ENCODE data around the gene DNAH8. TPM values are rescaled to one million over a fixed set of nuclear protein-coding genes. Genes with fewer than 3 reads are reported as not detected.

DNAH8 gene
- total and polyA plus RNA-seq, 7 donors = under 0.01 to 0.22 TPM; not detected in 5

DNA sequence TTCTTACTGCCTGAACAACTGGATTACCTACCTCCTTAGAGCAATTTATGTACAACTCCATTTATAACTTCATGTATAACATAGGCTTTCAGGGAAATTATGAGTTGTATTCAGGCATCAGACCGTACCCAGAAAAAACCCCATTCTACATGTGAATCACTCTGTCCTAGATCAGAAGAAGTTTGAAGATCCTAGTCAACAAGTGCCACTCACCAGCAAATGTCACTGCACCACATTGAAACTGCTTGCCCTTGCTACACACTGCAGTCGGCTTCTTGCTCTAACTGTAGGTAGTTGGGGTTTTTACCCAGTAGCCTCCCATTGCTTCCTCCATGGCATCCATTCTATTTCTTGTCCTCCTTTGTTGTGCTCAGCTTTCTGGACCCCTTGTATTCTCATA, 132.4 kb downstream of the DNAH8 start:
- no peaks in the 10 kb centered on the region for H3K4me1 ChIP-seq
- H3K27me3 ChIP-seq = no peaks in the 10 kb centered on the region
- no peaks in the 10 kb centered on the region for H3K9me3 ChIP-seq
- intact Hi-C loops (cut with DNase I) = no loop called here
- H3K36me3 ChIP-seq = no peaks in the 10 kb centered on the region
- 81 to 92% methylated on average over 2 of the region's 2 CpGs for WGBS, 2 donors
- H3K4me3 ChIP-seq = no peak overlapping the region
- TF ChIP-seq EP300 (IDR thresholded peaks at IDR 0.05) = no peak
- TF ChIP-seq POLR2AphosphoS5 (IDR thresholded peaks at IDR 0.05) = no peak
- TF ChIP-seq, protein P1, sequence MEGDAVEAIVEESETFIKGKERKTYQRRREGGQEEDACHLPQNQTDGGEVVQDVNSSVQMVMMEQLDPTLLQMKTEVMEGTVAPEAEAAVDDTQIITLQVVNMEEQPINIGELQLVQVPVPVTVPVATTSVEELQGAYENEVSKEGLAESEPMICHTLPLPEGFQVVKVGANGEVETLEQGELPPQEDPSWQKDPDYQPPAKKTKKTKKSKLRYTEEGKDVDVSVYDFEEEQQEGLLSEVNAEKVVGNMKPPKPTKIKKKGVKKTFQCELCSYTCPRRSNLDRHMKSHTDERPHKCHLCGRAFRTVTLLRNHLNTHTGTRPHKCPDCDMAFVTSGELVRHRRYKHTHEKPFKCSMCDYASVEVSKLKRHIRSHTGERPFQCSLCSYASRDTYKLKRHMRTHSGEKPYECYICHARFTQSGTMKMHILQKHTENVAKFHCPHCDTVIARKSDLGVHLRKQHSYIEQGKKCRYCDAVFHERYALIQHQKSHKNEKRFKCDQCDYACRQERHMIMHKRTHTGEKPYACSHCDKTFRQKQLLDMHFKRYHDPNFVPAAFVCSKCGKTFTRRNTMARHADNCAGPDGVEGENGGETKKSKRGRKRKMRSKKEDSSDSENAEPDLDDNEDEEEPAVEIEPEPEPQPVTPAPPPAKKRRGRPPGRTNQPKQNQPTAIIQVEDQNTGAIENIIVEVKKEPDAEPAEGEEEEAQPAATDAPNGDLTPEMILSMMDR (IDR thresholded peaks at IDR 0.05) = no peak
- no peak for TF ChIP-seq POLR2A (IDR thresholded peaks at IDR 0.05)
- DNase-seq = no peak
- no peak overlapping the region for H3K27ac ChIP-seq

DNA sequence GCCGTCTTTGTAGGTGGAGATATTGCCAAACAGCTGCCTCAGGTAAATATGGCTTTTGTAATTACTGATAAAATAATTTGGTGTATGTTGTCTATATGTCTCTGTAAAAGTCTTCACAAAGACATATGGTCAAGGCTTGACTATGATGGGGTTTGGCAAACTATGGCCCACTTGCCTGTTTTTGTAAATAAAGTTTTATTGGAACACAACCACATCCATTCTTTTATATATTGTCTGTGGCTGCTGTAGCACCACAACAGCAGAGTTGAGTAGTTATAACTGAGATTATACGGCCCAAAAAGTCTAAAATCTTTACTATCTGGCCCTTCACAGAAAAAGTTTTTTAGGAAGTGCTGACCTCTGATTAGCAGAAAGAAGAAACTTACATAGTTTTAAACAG, 133.6 kb downstream of the DNAH8 start:
- WGBS, 2 donors = 94 to 97% methylated on average over 2 of the region's 2 CpGs
- intact Hi-C loops (cut with DNase I) = no loop called here
- no peaks in the 10 kb centered on the region for H3K4me1 ChIP-seq
- no peak overlapping the region for H3K4me3 ChIP-seq
- H3K9me3 ChIP-seq = no peaks in the 10 kb centered on the region
- H3K27me3 ChIP-seq = no peaks in the 10 kb centered on the region
- H3K27ac ChIP-seq = no peak overlapping the region
- DNase-seq = no peak
- H3K36me3 ChIP-seq = no peaks in the 10 kb centered on the region
- TF ChIP-seq, protein P1 (IDR thresholded peaks at IDR 0.05) = no peak
- TF ChIP-seq POLR2AphosphoS5 (IDR thresholded peaks at IDR 0.05) = no peak
- no peak for TF ChIP-seq EP300 (IDR thresholded peaks at IDR 0.05)
- TF ChIP-seq POLR2A (IDR thresholded peaks at IDR 0.05) = no peak

DNA sequence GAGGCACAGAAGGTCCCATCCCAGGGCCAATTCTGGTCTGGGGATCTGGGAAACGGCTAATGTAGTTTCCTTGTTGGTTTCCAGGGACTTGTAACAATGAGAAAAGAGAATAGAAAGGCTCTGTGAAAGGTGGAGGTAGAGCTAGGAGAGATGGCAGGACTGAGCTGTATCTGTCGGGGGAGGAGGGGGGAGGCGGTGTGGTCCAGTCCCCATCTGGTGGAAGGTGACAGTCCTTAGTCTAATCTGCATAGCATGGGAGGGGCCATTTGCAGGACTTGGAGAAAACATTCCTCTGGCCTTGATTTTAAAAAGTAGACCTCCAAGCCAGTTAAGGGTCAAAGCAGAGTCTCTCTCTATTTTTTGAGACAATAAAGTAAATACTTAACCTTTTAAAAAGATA, 137.1 kb downstream of the DNAH8 start:
- Histone ChIP-seq H3K4me1 (no peaks in the 10 kb centered on the region), H3K36me3 (no peaks in the 10 kb centered on the region), H3K9me3 (no peaks in the 10 kb centered on the region), H3K27ac (no peak overlapping the region), H3K27me3 (no peaks in the 10 kb centered on the region), H3K4me3 (no peak overlapping the region)
- TF ChIP-seq EP300 (IDR thresholded peaks at IDR 0.05) (no peak), POLR2AphosphoS5 (IDR thresholded peaks at IDR 0.05) (no peak), POLR2A (IDR thresholded peaks at IDR 0.05) (no peak)
- TF ChIP-seq, protein P1 (IDR thresholded peaks at IDR 0.05) = no peak
- DNase-seq = no peak
- 86 to 88% methylated on average over 3 of the region's 3 CpGs for WGBS, 2 donors
- intact Hi-C loops (cut with DNase I) = no loop called here

DNA sequence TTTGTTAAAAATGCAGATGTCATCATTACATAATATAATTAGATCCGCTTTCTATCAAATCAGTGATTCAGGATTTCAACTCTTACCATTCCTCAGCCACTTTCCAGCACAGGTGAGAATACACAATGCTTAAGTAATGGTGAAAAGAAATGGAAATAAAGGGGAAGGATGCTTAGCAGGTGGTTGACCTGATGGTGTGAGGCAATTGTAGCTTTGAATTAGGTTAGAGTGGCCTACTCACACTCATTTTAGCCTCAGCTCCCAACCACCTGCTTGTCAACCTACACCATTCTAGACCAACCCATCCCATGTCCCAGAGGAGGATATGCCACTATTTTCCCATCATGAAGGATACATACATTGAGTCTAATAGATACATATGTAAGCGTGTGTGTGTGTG, 138.1 kb downstream of the DNAH8 start:
- WGBS, 2 donors = 89 to 96% methylated on average over 2 of the region's 2 CpGs
- no peak for DNase-seq
- Histone ChIP-seq H3K27ac (no peak overlapping the region), H3K36me3 (no peaks in the 10 kb centered on the region), H3K4me1 (no peaks in the 10 kb centered on the region), H3K27me3 (no peaks in the 10 kb centered on the region), H3K9me3 (no peaks in the 10 kb centered on the region), H3K4me3 (no peak overlapping the region)
- intact Hi-C loops (cut with DNase I) = no loop called here
- TF ChIP-seq POLR2AphosphoS5 (IDR thresholded peaks at IDR 0.05) (no peak), EP300 (IDR thresholded peaks at IDR 0.05) (no peak)
- TF ChIP-seq, protein P1 (IDR thresholded peaks at IDR 0.05) = no peak

DNA sequence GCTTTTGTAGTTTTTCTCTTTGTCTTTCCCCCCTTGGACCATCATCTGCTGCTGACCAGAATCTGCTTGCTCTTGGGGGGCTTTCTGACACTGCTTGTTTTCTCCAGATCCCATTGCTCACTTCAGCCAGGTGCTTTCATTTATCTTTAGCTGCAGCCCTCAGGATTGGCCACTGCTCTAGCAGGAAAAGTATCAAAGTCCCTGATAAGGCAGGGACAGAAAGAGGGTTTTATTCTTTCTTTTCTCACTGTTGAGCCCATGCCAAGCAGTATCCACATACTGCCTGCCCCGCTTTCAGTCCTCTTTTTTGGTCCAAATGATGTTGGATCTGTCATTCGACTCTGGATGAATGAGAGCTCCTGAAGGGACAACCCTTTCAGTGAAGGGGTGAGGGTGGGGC, 141.4 kb downstream of the DNAH8 start:
- Histone ChIP-seq H3K4me3 (no peak overlapping the region), H3K27me3 (no peaks in the 10 kb centered on the region), H3K27ac (no peak overlapping the region), H3K9me3 (no peaks in the 10 kb centered on the region), H3K36me3 (no peaks in the 10 kb centered on the region), H3K4me1 (no peaks in the 10 kb centered on the region)
- intact Hi-C loops (cut with DNase I) = no loop called here
- TF ChIP-seq POLR2A (IDR thresholded peaks at IDR 0.05) = no peak
- TF ChIP-seq, protein P1 (IDR thresholded peaks at IDR 0.05) = no peak
- no peak for DNase-seq
- 20 to 68% methylated on average over 2 of the region's 2 CpGs for WGBS, 2 donors

Measured in sigmoid colon (tissue), 7 donors.